HEK293T (cell line): Measurements from ENCODE around the gene FLG2.

Experiments
- BHLHE40 ChIP-seq: fragments of 450-650 bp; IDR thresholded peaks from 2 replicates; pipeline ENCODE4 v1.6.1; 2016; ENCODE audit warnings: mild to moderate bottlenecking, moderate library complexity, borderline replicate concordance
- ELF4 ChIP-seq: fragments of 450-650 bp; IDR thresholded peaks from 2 replicates; pipeline ENCODE4 v1.6.1; 2017; ENCODE audit warnings: antibody characterized with exemption
- FOXA1 ChIP-seq: fragments of 450-650 bp; IDR thresholded peaks from 2 replicates; pipeline ENCODE4 v1.6.1; 2016; ENCODE audit warnings: mild to moderate bottlenecking
- FOXK2 ChIP-seq: fragments of 450-650 bp; IDR thresholded peaks from 2 replicates; pipeline ENCODE4 v1.6.1; 2016; ENCODE audit warnings: mild to moderate bottlenecking
- HDGF ChIP-seq: fragments of 450-650 bp; IDR thresholded peaks from 2 replicates; pipeline ENCODE4 v1.6.1; 2017; ENCODE audit warnings: antibody characterized with exemption, borderline replicate concordance
- NFRKB ChIP-seq: fragments of 450-650 bp; IDR thresholded peaks from 2 replicates; pipeline ENCODE4 v1.6.1; 2016; ENCODE audit warnings: mild to moderate bottlenecking, moderate library complexity
- SP1 ChIP-seq: fragments of 450-650 bp; IDR thresholded peaks from 2 replicates; pipeline ENCODE4 v1.6.1; 2017
- SUZ12 ChIP-seq: fragments of 450-650 bp; IDR thresholded peaks from 2 replicates; pipeline ENCODE4 v1.6.1; 2016; ENCODE audit warnings: mild to moderate bottlenecking

DNA sequence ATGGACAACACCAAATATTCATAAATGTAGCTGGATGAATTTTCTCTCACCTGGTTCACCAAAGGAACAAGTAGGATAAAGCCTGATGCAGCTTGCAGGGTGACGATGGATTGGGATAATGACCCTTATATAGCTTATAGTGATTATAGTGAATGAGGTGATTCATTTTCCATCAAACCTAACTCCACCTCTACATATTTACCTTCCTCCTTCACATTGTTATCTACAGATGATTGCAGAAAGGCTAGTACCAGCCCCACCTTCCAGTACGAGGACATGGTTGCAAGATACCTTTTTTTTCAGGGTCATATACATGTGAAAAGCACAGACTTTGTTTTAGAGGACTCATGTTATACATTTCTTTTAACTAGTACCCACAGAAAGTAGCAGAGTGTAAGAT is at the start of gene FLG2:
- TF ChIP-seq SUZ12, result no peak
- TF ChIP-seq NFRKB, result no peak
- TF ChIP-seq SP1, result no peak
- no peak for TF ChIP-seq FOXA1
- TF ChIP-seq ELF4, result no peak
- TF ChIP-seq HDGF, result no peak
- no peak for TF ChIP-seq BHLHE40
- no peak for TF ChIP-seq FOXK2
